ENCODE results near the gene OR1K1.

OR1K1 gene, protein sequence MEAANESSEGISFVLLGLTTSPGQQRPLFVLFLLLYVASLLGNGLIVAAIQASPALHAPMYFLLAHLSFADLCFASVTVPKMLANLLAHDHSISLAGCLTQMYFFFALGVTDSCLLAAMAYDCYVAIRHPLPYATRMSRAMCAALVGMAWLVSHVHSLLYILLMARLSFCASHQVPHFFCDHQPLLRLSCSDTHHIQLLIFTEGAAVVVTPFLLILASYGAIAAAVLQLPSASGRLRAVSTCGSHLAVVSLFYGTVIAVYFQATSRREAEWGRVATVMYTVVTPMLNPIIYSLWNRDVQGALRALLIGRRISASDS

DNA sequence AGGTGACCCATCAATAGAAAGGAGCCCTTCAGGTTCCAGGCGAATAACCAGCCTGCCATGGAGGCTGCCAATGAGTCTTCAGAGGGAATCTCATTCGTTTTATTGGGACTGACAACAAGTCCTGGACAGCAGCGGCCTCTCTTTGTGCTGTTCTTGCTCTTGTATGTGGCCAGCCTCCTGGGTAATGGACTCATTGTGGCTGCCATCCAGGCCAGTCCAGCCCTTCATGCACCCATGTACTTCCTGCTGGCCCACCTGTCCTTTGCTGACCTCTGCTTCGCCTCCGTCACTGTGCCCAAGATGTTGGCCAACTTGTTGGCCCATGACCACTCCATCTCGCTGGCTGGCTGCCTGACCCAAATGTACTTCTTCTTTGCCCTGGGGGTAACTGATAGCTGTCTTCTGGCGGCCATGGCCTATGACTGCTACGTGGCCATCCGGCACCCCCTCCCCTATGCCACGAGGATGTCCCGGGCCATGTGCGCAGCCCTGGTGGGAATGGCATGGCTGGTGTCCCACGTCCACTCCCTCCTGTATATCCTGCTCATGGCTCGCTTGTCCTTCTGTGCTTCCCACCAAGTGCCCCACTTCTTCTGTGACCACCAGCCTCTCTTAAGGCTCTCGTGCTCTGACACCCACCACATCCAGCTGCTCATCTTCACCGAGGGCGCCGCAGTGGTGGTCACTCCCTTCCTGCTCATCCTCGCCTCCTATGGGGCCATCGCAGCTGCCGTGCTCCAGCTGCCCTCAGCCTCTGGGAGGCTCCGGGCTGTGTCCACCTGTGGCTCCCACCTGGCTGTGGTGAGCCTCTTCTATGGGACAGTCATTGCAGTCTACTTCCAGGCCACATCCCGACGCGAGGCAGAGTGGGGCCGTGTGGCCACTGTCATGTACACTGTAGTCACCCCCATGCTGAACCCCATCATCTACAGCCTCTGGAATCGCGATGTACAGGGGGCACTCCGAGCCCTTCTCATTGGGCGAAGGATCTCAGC lies at the start of gene OR1K1:
Gene OR1K1, plus strand, starts transcription at position 58 of the 995 bp plus-strand sequence. Its CDS starts 0 bp downstream, at position 58.
- no peak for DNase-seq (ENCODE audit: low read depth)
- TF ChIP-seq, protein P1, sequence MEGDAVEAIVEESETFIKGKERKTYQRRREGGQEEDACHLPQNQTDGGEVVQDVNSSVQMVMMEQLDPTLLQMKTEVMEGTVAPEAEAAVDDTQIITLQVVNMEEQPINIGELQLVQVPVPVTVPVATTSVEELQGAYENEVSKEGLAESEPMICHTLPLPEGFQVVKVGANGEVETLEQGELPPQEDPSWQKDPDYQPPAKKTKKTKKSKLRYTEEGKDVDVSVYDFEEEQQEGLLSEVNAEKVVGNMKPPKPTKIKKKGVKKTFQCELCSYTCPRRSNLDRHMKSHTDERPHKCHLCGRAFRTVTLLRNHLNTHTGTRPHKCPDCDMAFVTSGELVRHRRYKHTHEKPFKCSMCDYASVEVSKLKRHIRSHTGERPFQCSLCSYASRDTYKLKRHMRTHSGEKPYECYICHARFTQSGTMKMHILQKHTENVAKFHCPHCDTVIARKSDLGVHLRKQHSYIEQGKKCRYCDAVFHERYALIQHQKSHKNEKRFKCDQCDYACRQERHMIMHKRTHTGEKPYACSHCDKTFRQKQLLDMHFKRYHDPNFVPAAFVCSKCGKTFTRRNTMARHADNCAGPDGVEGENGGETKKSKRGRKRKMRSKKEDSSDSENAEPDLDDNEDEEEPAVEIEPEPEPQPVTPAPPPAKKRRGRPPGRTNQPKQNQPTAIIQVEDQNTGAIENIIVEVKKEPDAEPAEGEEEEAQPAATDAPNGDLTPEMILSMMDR (IDR thresholded peaks at IDR 0.05; ENCODE audit: insufficient read depth, low read depth, low read length, missing control alignments), result no peak
- no peak within 1 kb of the TSS for H3K4me3 ChIP-seq (ENCODE audit: low read length)

DNA sequence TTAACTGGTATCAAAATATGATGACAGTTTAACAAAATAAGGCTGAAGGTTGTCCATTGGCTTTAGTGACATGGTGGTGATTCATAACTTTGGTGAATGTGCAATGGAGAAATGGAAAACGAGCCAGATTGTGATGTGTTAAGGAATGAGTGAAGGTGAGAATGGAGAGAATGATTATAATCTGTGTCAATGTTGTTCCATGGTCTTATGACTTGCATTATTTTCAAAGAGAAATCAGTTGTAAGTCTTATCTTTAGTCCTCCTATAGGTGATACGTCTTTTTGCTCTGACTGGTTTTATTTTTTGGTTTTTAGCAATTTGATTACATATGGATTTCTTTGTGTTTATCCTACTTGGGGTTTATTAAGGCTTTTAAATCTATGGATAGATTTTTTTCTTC lies 45.1 kb upstream of the OR1K1 start:
- no peak for DNase-seq (ENCODE audit: low read depth)
- no peak overlapping the region for H3K4me3 ChIP-seq (ENCODE audit: low read length)
- TF ChIP-seq, protein P1 (IDR thresholded peaks at IDR 0.05; ENCODE audit: insufficient read depth, low read depth, low read length, missing control alignments), result no peak

DNA sequence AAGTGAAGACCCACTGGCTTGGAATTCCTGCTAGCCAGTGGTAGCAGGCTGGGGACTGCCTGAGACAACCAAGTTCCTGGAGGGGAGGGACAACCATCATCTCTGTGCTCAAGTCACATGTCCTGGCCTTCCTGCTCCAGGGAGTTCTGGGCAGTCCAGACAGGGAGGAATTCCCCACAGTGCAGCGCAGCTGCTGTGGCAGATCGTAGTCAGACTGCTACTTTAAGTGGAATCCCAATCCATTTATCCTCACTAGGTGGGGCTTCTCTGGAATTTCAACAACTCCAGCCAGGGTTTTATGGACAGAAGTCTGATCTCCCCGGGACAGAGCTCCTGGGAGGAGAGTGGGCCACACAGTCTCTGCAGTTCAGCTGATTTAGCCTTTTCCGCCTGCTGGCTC lies 32.1 kb upstream of the OR1K1 start:
- TF ChIP-seq, protein P1 (IDR thresholded peaks at IDR 0.05; ENCODE audit: insufficient read depth, low read depth, low read length, missing control alignments), result no peak
- no peak overlapping the region for H3K4me3 ChIP-seq (ENCODE audit: low read length)
- no peak for DNase-seq (ENCODE audit: low read depth)

DNA sequence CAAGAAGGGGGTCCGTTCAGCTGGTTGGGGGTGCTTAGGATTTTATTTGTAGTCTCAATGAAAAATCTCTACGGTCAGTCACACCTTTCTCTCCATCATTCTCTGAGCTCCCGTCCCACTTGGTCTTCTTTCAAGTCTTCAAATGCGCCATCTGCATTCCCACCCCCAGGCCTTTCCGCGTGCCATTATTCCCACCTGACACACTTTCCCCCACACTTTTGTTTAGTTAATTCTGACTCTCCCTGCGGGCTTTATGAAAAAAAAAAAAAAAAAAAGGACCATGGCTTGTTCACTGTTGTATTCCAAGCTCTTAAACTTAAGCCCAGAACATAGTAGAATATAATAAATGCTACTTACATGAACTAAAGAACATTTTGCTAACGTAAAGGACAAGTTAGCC lies 22.9 kb upstream of the OR1K1 start:
- H3K4me3 ChIP-seq (ENCODE audit: low read length), result no peak overlapping the region
- DNase-seq (ENCODE audit: low read depth), result no peak
- TF ChIP-seq, protein P1 (IDR thresholded peaks at IDR 0.05; ENCODE audit: insufficient read depth, low read depth, low read length, missing control alignments), result no peak

DNA sequence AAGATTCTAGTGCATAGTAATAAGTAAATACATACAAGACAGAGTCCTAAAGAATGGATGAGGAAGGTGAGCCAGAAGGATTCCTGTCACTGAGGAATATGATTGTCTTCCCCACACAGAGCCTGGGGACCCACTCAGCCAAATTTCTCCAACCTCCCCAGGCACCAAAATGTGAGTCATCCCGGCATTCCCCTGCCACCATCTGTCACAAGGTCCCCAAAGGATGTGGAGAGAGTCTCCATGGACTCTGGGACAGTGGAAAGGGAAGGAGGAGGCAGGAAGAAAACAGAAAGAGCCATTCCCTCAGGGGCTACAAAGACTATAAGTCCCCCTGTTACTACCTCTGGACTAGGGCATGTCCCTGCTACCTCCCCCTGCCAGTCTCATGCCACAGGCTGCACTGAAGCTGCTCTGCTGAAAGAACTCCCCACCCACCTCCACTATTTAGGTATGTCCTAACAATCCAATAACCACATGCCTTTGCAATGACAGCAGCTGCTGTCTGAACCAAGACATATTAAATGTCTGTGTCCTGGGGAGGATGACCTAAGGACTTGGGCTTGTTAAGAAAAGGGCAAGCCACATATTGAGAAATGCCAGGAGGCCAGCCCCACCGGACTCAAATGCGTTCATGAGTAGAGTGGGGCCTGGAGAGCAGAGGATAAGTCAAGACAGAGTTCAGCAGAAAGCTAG lies 21.8 kb upstream of the OR1K1 start:
- no peak overlapping the region for H3K4me3 ChIP-seq (ENCODE audit: low read length)
- TF ChIP-seq, protein P1 (IDR thresholded peaks at IDR 0.05; ENCODE audit: insufficient read depth, low read depth, low read length, missing control alignments), result no peak
- DNase-seq (ENCODE audit: low read depth), result peak; percentile 28

DNA sequence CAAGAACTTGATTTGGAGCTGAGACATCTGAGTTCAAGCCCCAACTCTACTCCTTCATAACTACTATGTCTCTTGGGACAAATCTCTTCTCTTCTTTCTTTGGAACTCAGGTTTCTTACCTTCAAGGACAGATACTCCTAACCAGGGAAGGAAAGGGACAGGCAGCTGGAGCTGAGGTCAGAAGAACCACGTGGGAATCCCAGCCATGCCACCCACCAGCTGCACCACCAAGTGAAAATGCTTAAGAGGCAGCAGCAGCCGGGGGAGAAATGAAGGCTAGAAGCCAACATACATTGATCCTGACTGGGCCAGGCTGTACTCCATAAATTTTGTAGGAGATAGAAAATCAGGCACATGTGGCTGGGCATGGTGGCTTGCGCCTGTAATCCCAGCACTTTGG lies 20.7 kb upstream of the OR1K1 start:
- H3K4me3 ChIP-seq (ENCODE audit: low read length), result no peak overlapping the region
- DNase-seq (ENCODE audit: low read depth), result no peak
- TF ChIP-seq, protein P1 (IDR thresholded peaks at IDR 0.05; ENCODE audit: insufficient read depth, low read depth, low read length, missing control alignments), result no peak

Data from epithelial cell of esophagus (primary cell).